ENCODE measurements around the gene SORCS2.

- TF ChIP-seq CTCF (optimal IDR thresholded peaks at IDR 0.05 in 1 of 3, IDR thresholded peaks at IDR 0.05 in 1 of 3, conservative IDR thresholded peaks at IDR 0.05 in 1 of 3; ENCODE audit: extremely low read depth in 1 of 3, insufficient read depth in 2 of 3, low read length in 3 of 3) = no peak
- no peak for TF ChIP-seq EZH2 (IDR thresholded peaks at IDR 0.05; ENCODE audit: low read length)
Observed at GRCh38 chr4:7169134-7169533, 23.2 kb upstream of the SORCS2 start.

Data from keratinocyte (primary cell).